Keratinocyte (primary cell): ENCODE measurements around the gene KIF3C. TPM values are rescaled to one million over a fixed set of nuclear protein-coding genes. Genes with fewer than 3 reads are reported as not detected.

Experiments
- DNase-seq: peaks from one replicate; pipeline ENCODE4 v3.0.0-alpha.2; 2011; ENCODE audit warnings: low read depth, missing footprints, low spot score
- FAIRE-seq: peaks from 2 replicates; lab custom pipeline; 2011; peaks lifted over from hg19 to GRCh38; lab: Jason Lieb, UNC
- H2AFZ ChIP-seq: 2 replicates; pipeline ENCODE4 v1.6.0; 2012; ENCODE audit warnings: low read length, control low read depth, inconsistent platforms; ENCODE audit not compliant: control insufficient read depth
- H3K27ac ChIP-seq: 2 replicates; pipeline ENCODE4 v1.5.1; 2011; ENCODE audit warnings: low read length; ENCODE audit not compliant: control insufficient read depth, insufficient read depth
- H3K27me3 ChIP-seq: 3 replicates; pipeline ENCODE4 v1.6.0; 2011; ENCODE audit warnings: low read length; ENCODE audit not compliant: control insufficient read depth, insufficient read depth; ENCODE audit errors: extremely low read depth
- H3K36me3 ChIP-seq, 2 experiments: 2 replicates in 1 of 2; 3 replicates in 1 of 2; pipeline ENCODE4 v1.5.1; 2011; ENCODE audit warnings: low read length in 2 of 2, mild to moderate bottlenecking in 1 of 2; ENCODE audit not compliant: control insufficient read depth in 2 of 2, insufficient read depth in 2 of 2; ENCODE audit errors: extremely low read depth in 1 of 2
- H3K4me1 ChIP-seq: 3 replicates; pipeline ENCODE4 v1.5.1; 2011; ENCODE audit warnings: low read length; ENCODE audit not compliant: control insufficient read depth, insufficient read depth; ENCODE audit errors: extremely low read depth
- H3K4me2 ChIP-seq: 3 replicates; pipeline ENCODE4 v1.6.0; 2011; ENCODE audit warnings: low read depth, low read length; ENCODE audit not compliant: control insufficient read depth, insufficient read depth; ENCODE audit errors: extremely low read depth
- H3K4me3 ChIP-seq, 3 experiments: fragments of 200-600 bp in 1 of 3; sonication (generic) in 1 of 3; 2 replicates in 2 of 3; 3 replicates in 1 of 3; pipeline ENCODE4 v1.5.1; 2011 to 2016; ENCODE audit warnings: low read length in 3 of 3, mild to moderate bottlenecking in 3 of 3, control low read depth in 2 of 3, inconsistent platforms in 1 of 3, low read depth in 1 of 3, mixed read lengths in 1 of 3, mixed run types in 1 of 3, moderate library complexity in 1 of 3; ENCODE audit not compliant: control insufficient read depth in 2 of 3, insufficient read depth in 2 of 3; ENCODE audit errors: extremely low read depth in 1 of 3
- H3K79me2 ChIP-seq: 2 replicates; pipeline ENCODE4 v1.6.0; 2012; ENCODE audit warnings: low read length; ENCODE audit not compliant: control insufficient read depth, insufficient read depth
- H3K9ac ChIP-seq: 3 replicates; pipeline ENCODE4 v1.6.0; 2011; ENCODE audit warnings: low read length; ENCODE audit not compliant: control insufficient read depth, insufficient read depth; ENCODE audit errors: extremely low read depth
- H3K9me1 ChIP-seq: 3 replicates; pipeline ENCODE4 v1.6.0; 2011; ENCODE audit warnings: low read length; ENCODE audit not compliant: control insufficient read depth, insufficient read depth; ENCODE audit errors: extremely low read depth
- H3K9me3 ChIP-seq: 2 replicates; pipeline ENCODE4 v1.5.1; 2012; ENCODE audit warnings: low read depth, low read length; ENCODE audit not compliant: control insufficient read depth
- H4K20me1 ChIP-seq: 3 replicates; pipeline ENCODE4 v1.6.0; 2011; ENCODE audit warnings: low read length; ENCODE audit not compliant: control insufficient read depth, insufficient read depth; ENCODE audit errors: extremely low read depth
- CTCF ChIP-seq, 3 experiments: IDR thresholded peaks in 1 of 3; conservative IDR thresholded peaks in 1 of 3; optimal IDR thresholded peaks in 1 of 3; 2 replicates in 2 of 3; 3 replicates in 1 of 3; pipeline versions ENCODE3 to v1.5.1; 2011; ENCODE audit warnings: low read length in 3 of 3, mild to moderate bottlenecking in 3 of 3, moderate library complexity in 2 of 3, control low read depth in 1 of 3, inconsistent platforms in 1 of 3; ENCODE audit not compliant: insufficient read depth in 2 of 3; ENCODE audit errors: extremely low read depth in 1 of 3
- EZH2 ChIP-seq: IDR thresholded peaks from one replicate; pipeline ENCODE4 v1.6.1; 2012; ENCODE audit warnings: inconsistent platforms, mild to moderate bottlenecking, low read length, moderate library complexity
- dilution Hi-C: fragments of 300-500 bp; cut with MboI; formaldehyde crosslinking; loops from one replicate; pipeline ENCODE4 v1.7.0; 2020; ENCODE audit warnings: low sequenced_read_pairs; ENCODE audit not compliant: extremely low pct_ligation_motif_present
- polyA plus RNA-seq, 5 experiments: library from polyadenylated mRNA; depleted of rRNA in 3 of 5; stranded (reverse) in 3 of 5; stranded (forward) in 1 of 5; unstranded in 1 of 5; fragments of >200 nt; gene quantifications; 1 replicate in 1 of 5; 2 replicates in 3 of 5; 3 replicates in 1 of 5; pipeline versions ENCODE4 v1.2.1 to v1.2.3, GENCODE V29; 2011 to 2012; ENCODE audit warnings: missing spikeins in 2 of 5, low read depth in 1 of 5, low replicate concordance in 1 of 5

The KIF3C gene
- polyA plus RNA-seq, 1 donor (not counting 4 experiments of a cell fraction or from before 2014, with no cell fraction given), result 6.5 TPM

GRCh38 chr2:26025509-26025908 is 43.2 kb upstream of the KIF3C start:
- dilution Hi-C loops, result no loop called here
- H3K27ac ChIP-seq, result no peak overlapping the region

GRCh38 chr2:26024260-26024659 is 42.0 kb upstream of the KIF3C start:
- H3K9me1 ChIP-seq, result no peaks in the 10 kb centered on the region
- no peak overlapping the region for H3K27ac ChIP-seq
- no peak overlapping the region for H3K9ac ChIP-seq
- H3K4me3 ChIP-seq, result no peak overlapping the region
- no peak overlapping the region for H2AFZ ChIP-seq
- no peaks in the 10 kb centered on the region for H3K36me3 ChIP-seq
- no peak for TF ChIP-seq EZH2
- TF ChIP-seq CTCF (optimal IDR thresholded peaks at IDR 0.05 in 1 of 3, IDR thresholded peaks at IDR 0.05 in 1 of 3, conservative IDR thresholded peaks at IDR 0.05 in 1 of 3; ENCODE audit: extremely low read depth in 1 of 3, insufficient read depth in 2 of 3, low read length in 3 of 3), result no peak
- DNase-seq, result no peak
- H3K9me3 ChIP-seq, result no peaks in the 10 kb centered on the region
- peaks cover 7% of the 10 kb centered on the region for H3K4me1 ChIP-seq
- dilution Hi-C loops, result no loop called here
- no peak overlapping the region for H3K4me2 ChIP-seq
- no peak for FAIRE-seq
- no peaks in the 10 kb centered on the region for H4K20me1 ChIP-seq
- H3K79me2 ChIP-seq, result no peaks in the 10 kb centered on the region
- no peaks in the 10 kb centered on the region for H3K27me3 ChIP-seq

More at GRCh38 chr2:26025509-26025908, 43.2 kb upstream of the KIF3C start:
- no peak overlapping the region for H2AFZ ChIP-seq
- no peak overlapping the region for H3K4me3 ChIP-seq
- H3K27me3 ChIP-seq, result no peaks in the 10 kb centered on the region
- H3K79me2 ChIP-seq, result no peaks in the 10 kb centered on the region
- no peak overlapping the region for H3K4me2 ChIP-seq
- TF ChIP-seq EZH2 (no peak), CTCF (optimal IDR thresholded peaks at IDR 0.05 in 1 of 3, IDR thresholded peaks at IDR 0.05 in 1 of 3, conservative IDR thresholded peaks at IDR 0.05 in 1 of 3; ENCODE audit: extremely low read depth in 1 of 3, insufficient read depth in 2 of 3, low read length in 3 of 3) (no peak)
- no peak for DNase-seq
- H3K9me3 ChIP-seq, result no peaks in the 10 kb centered on the region
- peaks cover 7% of the 10 kb centered on the region for H3K4me1 ChIP-seq
- H4K20me1 ChIP-seq, result no peaks in the 10 kb centered on the region
- FAIRE-seq, result no peak
- H3K9ac ChIP-seq, result no peak overlapping the region
- H3K9me1 ChIP-seq, result no peaks in the 10 kb centered on the region
- no peaks in the 10 kb centered on the region for H3K36me3 ChIP-seq
